ENCODE results near the gene PBX4.

PBX4 gene

DNA sequence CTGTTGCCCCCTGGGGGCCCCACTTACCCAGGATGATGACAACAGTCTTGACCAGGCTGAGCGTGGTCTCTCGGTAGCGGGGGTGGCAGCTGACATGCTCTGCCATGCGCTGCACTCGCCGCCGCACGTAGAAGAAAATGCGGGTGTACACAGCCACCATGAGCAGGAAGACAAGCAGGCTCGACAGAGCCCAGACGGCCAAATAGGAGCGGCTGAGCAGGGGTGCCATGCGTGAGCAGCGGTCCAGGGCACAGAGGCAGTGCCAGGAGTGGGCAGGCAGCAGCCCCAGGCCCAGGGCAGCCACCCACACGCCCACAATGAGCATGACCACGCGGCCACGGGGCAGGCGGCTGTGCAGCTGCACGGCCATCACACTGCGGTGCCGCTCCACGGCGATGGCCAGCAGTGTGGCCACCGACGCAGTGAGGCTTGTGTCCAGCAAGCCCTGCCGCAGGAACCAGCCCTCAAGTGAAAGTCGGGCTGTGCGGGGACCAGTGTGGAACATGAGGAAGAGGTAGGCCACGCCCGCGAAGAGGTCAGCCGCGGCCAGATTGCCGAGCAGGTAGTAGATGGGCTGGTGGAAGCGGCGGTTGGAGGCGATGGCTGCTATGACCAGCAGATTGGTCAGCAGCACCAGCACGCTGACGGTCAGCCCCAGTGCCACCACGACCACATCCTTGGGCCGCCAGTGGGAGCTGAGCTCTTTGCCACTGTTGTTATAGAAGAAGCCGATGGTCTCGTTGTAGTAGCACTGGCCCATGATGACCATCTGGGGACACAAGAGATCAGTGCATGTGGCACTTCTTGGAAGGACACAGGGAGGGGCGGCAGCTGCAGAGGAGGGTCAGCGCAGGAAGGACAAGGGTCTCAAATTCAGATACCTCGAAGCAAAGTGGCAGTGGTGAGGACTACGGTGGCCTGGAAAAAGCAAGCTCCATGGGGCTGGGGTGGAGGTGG, 8.3 kb upstream of the PBX4 start:
- TF ChIP-seq, protein P1, sequence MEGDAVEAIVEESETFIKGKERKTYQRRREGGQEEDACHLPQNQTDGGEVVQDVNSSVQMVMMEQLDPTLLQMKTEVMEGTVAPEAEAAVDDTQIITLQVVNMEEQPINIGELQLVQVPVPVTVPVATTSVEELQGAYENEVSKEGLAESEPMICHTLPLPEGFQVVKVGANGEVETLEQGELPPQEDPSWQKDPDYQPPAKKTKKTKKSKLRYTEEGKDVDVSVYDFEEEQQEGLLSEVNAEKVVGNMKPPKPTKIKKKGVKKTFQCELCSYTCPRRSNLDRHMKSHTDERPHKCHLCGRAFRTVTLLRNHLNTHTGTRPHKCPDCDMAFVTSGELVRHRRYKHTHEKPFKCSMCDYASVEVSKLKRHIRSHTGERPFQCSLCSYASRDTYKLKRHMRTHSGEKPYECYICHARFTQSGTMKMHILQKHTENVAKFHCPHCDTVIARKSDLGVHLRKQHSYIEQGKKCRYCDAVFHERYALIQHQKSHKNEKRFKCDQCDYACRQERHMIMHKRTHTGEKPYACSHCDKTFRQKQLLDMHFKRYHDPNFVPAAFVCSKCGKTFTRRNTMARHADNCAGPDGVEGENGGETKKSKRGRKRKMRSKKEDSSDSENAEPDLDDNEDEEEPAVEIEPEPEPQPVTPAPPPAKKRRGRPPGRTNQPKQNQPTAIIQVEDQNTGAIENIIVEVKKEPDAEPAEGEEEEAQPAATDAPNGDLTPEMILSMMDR (IDR thresholded peaks at IDR 0.05; ENCODE audit: low read depth, low read length) = no peak
- DNase-seq (ENCODE audit: extremely low read depth, low read depth) = no peak

DNA sequence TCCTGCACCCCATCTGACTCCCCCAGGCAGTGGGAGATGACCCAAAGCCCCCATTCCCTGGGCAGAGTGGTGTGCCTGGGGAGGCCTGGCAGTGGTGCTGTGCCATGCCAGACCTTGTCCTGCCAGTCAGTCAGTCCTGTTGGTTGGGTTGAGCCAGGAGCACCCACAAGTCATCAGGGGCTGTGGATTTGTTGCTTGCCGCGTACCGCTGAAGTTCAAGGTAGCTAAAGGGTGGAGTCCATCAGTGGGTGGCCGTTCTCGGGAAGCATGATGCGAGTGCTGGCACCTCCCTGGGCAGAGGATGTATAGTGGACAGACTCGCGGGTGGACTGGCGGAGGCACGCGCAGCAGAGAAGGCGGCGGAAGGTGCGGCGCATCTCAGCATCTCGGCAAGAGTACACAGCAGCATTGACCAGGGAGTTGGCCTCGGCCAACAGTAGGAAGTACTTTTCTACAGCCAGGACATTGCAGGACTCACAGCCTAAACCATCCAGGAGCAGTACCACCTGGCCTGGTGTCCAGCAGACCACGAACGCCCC, 5.6 kb upstream of the PBX4 start:
- TF ChIP-seq, protein P1 (IDR thresholded peaks at IDR 0.05; ENCODE audit: low read depth, low read length) = no peak
- no peak for DNase-seq (ENCODE audit: extremely low read depth, low read depth)

DNA sequence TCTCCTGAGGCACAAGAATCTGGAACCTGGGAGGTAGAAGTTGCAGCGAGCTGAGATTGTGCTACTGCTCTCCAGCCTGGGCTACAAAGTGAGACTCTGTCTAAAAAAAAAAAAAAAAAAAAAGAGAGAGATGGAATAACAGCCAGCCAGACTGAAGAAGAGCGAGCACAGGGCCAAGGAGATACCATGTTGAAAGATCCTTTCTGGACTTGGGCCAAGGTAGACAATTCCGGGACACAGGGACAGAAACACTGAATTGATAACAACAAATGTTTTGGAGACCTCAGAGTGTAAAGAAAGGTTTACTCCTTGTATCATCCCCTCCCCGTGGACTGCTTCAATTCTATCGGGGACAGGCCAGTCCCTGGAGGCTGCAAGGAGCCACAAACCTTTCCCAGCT, 4.9 kb upstream of the PBX4 start:
- DNase-seq (ENCODE audit: extremely low read depth, low read depth) = no peak
- TF ChIP-seq, protein P1 (IDR thresholded peaks at IDR 0.05; ENCODE audit: low read depth, low read length) = no peak

DNA sequence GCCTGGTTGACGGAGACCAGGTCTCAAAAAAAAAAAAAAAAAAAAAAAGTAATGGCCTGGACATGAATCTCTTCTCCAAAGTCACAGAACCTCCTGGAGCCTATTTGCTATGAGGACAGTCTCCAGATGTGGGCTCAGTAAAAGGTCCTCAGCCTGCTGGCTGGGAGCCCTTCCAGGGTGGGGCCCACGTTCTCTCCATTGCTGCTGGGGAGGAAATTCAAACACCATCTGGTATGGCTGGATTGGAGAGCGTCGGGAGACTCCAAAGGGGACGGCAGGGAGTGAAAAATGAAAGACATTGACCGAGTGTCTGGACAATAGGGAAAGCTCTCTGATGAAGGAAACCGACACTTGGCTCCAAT, 1.3 kb upstream of the PBX4 start:
- DNase-seq (ENCODE audit: extremely low read depth, low read depth) = no peak
- TF ChIP-seq, protein P1 (IDR thresholded peaks at IDR 0.05; ENCODE audit: low read depth, low read length) = no peak

DNA sequence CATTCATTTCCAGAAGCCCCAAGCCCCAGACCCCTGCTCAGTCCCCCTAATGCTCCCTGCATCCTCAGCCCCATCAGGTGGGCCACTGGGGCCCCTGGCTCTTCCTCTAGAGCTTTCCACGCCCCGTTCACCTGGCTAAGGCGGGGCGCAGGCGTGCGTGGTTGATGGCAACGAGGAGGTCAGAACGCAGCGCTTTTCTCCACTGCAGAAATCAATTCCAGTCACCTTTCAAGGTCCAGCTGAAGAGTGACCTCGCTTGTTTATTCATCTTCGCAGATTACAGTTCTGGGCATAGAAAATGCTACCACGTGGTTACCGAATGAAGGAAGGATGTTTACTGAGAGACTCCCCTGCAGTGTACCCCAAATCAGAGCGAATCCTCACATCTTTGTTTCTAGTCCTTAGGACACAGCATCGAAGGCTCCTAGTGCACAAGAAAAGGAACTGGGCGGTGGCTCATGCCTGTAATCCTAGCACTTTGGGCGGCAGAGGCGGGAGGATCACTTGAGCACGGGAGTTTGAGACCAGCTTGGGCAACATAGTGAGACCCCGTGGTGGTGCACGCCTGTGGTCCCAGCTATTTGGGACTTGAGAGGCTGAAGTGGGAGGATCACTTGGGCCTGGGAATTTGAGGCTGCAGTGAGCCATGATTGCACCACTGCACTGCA, 828 bp upstream of the PBX4 start:
- no peak for DNase-seq (ENCODE audit: extremely low read depth, low read depth)
- TF ChIP-seq, protein P1 (IDR thresholded peaks at IDR 0.05; ENCODE audit: low read depth, low read length) = no peak

DNA sequence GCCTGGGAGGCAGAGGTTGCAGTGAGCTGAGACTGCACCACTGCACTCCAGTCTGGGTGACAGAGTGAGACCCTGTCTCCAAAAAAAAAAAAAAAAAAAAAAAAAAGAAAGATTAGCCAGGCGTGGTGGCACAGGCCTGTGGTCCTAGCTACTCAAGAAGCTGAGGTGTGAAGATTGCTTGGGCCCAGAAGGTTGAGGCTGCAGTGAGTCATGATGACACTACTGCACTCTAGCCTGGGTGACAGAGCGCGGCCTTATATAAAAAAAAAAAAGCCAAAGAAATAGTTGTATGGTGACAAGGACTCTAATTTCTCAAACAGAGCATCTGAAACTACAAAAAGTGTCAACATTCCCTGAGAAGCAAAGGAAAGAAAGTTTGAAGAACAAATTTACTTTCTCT, 3.4 kb downstream of the PBX4 start:
- TF ChIP-seq, protein P1 (IDR thresholded peaks at IDR 0.05; ENCODE audit: low read depth, low read length) = no peak
- no peak for DNase-seq (ENCODE audit: extremely low read depth, low read depth)

DNA sequence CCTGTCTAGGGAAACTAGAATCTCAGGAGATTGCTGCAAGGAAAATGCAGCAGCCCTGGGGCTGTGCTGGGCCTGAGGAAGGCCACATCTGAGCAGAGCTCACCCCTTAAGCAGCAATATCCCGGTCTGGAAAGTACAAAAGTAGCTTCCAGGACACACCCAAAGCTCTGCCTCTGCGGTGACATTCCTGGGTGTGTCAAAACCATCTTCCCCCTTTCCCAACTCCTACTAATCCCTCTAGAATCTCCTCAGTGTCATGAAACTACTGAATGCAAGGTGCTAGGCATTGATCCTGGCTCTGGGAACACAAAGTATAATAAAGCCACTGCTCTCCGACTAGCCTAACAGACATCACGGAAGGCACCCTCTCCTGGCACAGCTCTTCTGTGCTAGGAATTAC, 5.0 kb downstream of the PBX4 start:
- TF ChIP-seq, protein P1 (IDR thresholded peaks at IDR 0.05; ENCODE audit: low read depth, low read length) = no peak
- no peak for DNase-seq (ENCODE audit: extremely low read depth, low read depth)

All from AG09319 (cell line).